Gastrocnemius medialis (tissue), 4 donors: Measurements from ENCODE around the gene PECR. TPM values are rescaled to one million over a fixed set of nuclear protein-coding genes. Genes with fewer than 3 reads are reported as not detected.
A peak's percentile ranks its signal among the peaks of the same experiment; 100 is the strongest.
"Not testable (repeated sequence)": the region's sequence is repeated elsewhere in the genome, so short reads cannot be mapped to it uniquely, and the experiment has no call there.

ENCODE experiments used
- ATAC-seq, 2 donors: fragments of 150-250 bp; one replicate each; pipeline ENCODE4 v1.9.1; 2016
- DNase-seq, 2 donors: peaks; one replicate each; pipeline ENCODE4 v3.0.0-alpha.2; 2019
- H3K27ac ChIP-seq, 4 donors: fragments of 200-600 bp; sonication (generic); 1 replicate in 1 of 4; 2 replicates in 3 of 4; pipeline ENCODE4 v1.5.1; 2016 to 2018; ENCODE audit warnings: mild to moderate bottlenecking in 2 of 4, moderate library complexity in 1 of 4
- H3K27me3 ChIP-seq, 3 donors: fragments of 200-600 bp; sonication (generic) in 2 of 3; 1 replicate in 1 of 3; 2 replicates in 2 of 3; pipeline versions ENCODE4 v1.5.1 to v1.6.0; 2016 to 2019; ENCODE audit warnings: mild to moderate bottlenecking in 1 of 3, moderate library complexity in 1 of 3
- H3K36me3 ChIP-seq, 2 donors: fragments of 200-600 bp; sonication (generic) in 1 of 2; one replicate each; pipeline ENCODE4 v1.5.1; 2017 to 2018
- H3K4me1 ChIP-seq, 2 donors: fragments of 200-600 bp; sonication (generic) in 1 of 2; one replicate each; pipeline ENCODE4 v1.5.1; 2016 to 2017; ENCODE audit warnings: mild to moderate bottlenecking in 2 of 2
- H3K4me3 ChIP-seq, 4 donors: fragments of 200-600 bp; sonication (generic) in 3 of 4; 1 replicate in 1 of 4; 2 replicates in 3 of 4; pipeline ENCODE4 v1.5.1; 2016 to 2019; ENCODE audit warnings: mild to moderate bottlenecking in 2 of 4
- H3K9me3 ChIP-seq, 3 donors: fragments of 200-600 bp; sonication (generic) in 2 of 3; 1 replicate in 1 of 3; 2 replicates in 2 of 3; pipeline ENCODE4 v1.5.1; 2016 to 2019
- POLR2A ChIP-seq, 2 donors: fragments of 450-650 bp; IDR thresholded peaks; one replicate each; pipeline ENCODE4 v1.6.1; 2017; ENCODE audit warnings: antibody characterized with exemption in 2 of 2, mild to moderate bottlenecking in 2 of 2, moderate library complexity in 2 of 2
- in situ Hi-C, 4 donors: fragments of 200-750 bp; cut with MboI; loops; one replicate each; pipeline versions ENCODE4 v1.15.0 to v1.8.0; 2017; ENCODE audit warnings: low sequenced_read_pairs in 4 of 4
- intact Hi-C: fragments of 100-400 bp; cut with DNase I; formaldehyde crosslinking; loops from one replicate; pipeline ENCODE4 v1.15.1; 2023; ENCODE audit warnings: low total_unique reads
- total RNA-seq, 4 donors: library from RNA; depleted of rRNA; stranded (reverse); fragments of >200 nt; gene quantifications; one replicate each; pipeline versions ENCODE4 v1.1.0 to v1.2.3, GENCODE V29; 2016
- TF ChIP-seq, protein P1 (sequence below), 5 experiments: fragments of 450-650 bp in 3 of 5; fragments of 200-600 bp in 2 of 5; sonication (generic) in 2 of 5; IDR thresholded peaks in 4 of 5; conservative IDR thresholded peaks in 1 of 5; 1 replicate in 4 of 5; 2 replicates in 1 of 5; pipeline ENCODE4 v1.5.1; 2016 to 2019; ENCODE audit warnings: antibody characterized with exemption in 5 of 5, mild to moderate bottlenecking in 3 of 5, moderate library complexity in 3 of 5

The PECR gene
- total RNA-seq, 4 donors from 2014 or later: 0.42 to 7.5 (median 1.5) TPM

DNA sequence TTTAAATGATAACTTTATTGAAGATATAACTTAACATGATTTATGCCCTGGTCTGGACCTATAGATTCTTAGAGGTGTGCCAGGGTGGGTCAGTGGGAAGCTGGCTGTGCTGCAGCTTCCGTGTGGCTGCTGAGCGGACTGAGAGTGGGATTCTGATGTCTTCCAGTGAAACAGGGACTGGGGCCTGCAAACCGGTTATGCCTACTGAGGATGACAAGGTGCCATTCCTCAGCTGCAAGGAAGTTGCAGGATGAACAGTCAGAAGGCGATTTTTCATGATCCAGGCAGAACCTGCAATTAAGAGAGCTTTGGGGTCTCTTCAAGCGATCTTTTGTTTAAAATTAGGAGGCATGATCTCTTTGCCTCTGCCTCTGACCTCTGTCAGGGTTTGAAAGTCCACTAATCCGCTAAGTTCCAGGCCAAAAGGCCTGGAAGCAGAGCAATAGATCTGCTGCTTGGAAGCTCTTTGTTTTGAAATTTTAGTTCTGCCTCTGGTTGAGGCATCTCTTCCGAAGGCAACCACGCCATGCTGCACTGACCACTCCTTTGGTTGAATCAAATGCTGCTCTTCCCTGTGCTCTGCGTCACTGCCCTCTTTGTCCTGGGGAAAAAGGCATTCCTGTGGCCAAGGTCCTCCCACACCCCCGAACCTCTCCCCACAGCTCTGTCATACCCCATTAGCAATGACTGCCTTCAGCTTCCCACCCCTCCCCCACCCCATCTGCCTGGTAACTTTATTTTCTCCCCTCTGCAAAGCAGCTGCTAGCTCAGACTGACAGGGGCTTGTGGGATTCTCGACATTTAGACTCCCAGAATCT lies 2.1 kb upstream of the PECR start:
- H3K27ac ChIP-seq: no peak overlapping the region
- TF ChIP-seq, protein P1, sequence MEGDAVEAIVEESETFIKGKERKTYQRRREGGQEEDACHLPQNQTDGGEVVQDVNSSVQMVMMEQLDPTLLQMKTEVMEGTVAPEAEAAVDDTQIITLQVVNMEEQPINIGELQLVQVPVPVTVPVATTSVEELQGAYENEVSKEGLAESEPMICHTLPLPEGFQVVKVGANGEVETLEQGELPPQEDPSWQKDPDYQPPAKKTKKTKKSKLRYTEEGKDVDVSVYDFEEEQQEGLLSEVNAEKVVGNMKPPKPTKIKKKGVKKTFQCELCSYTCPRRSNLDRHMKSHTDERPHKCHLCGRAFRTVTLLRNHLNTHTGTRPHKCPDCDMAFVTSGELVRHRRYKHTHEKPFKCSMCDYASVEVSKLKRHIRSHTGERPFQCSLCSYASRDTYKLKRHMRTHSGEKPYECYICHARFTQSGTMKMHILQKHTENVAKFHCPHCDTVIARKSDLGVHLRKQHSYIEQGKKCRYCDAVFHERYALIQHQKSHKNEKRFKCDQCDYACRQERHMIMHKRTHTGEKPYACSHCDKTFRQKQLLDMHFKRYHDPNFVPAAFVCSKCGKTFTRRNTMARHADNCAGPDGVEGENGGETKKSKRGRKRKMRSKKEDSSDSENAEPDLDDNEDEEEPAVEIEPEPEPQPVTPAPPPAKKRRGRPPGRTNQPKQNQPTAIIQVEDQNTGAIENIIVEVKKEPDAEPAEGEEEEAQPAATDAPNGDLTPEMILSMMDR (IDR thresholded peaks at IDR 0.05 in 4 of 5, conservative IDR thresholded peaks at IDR 0.05 in 1 of 5): no peak
- TF ChIP-seq POLR2A (IDR thresholded peaks at IDR 0.05): no peak
- no peak overlapping the region for H3K4me3 ChIP-seq
- no peak for ATAC-seq
- in situ Hi-C loops (no loop called here), intact Hi-C loops (loop anchor here (2.0 kb wide), 1 partner anchor 31 kb away; no protein-coding TSS in a partner anchor)
- peaks cover 9 to 17% of the 10 kb centered on the region in 2 donors for H3K4me1 ChIP-seq
- no peaks in the 10 kb centered on the region for H3K27me3 ChIP-seq
- H3K9me3 ChIP-seq: no peaks in the 10 kb centered on the region
- no peaks in the 10 kb centered on the region for H3K36me3 ChIP-seq
- no peak for DNase-seq

DNA sequence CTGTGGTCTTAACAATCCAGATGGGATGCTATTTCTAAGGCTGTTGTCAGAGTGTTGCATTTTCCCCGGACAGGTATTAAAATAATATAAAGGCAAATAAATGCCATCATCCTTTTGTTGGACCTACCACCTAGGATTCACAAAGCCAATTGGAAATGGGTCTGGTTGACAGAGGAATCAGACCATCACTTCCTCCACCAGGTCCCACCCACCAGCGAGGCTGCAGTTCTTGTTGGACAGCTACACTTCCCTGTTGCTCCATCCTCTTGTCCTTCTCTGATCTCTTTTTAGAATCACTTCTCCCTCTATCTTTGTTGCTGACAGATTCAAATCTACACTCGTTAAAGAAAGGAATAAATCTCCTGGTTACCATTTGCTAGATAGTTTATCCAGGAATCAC lies 1.2 kb upstream of the PECR start:
- Histone ChIP-seq H3K27ac (no peak overlapping the region), H3K4me3 (no peak overlapping the region), H3K4me1 (peaks cover 9 to 17% of the 10 kb centered on the region in 2 donors), H3K36me3 (no peaks in the 10 kb centered on the region), H3K9me3 (no peaks in the 10 kb centered on the region), H3K27me3 (no peaks in the 10 kb centered on the region)
- DNase-seq (no peak), ATAC-seq (no peak)
- TF ChIP-seq POLR2A (IDR thresholded peaks at IDR 0.05): no peak
- TF ChIP-seq, protein P1 (IDR thresholded peaks at IDR 0.05 in 4 of 5, conservative IDR thresholded peaks at IDR 0.05 in 1 of 5): no peak
- in situ Hi-C loops: no loop called here
- intact Hi-C loops: loop anchor here (2.0 kb wide), 1 partner anchor 32 kb away; no protein-coding TSS in a partner anchor

DNA sequence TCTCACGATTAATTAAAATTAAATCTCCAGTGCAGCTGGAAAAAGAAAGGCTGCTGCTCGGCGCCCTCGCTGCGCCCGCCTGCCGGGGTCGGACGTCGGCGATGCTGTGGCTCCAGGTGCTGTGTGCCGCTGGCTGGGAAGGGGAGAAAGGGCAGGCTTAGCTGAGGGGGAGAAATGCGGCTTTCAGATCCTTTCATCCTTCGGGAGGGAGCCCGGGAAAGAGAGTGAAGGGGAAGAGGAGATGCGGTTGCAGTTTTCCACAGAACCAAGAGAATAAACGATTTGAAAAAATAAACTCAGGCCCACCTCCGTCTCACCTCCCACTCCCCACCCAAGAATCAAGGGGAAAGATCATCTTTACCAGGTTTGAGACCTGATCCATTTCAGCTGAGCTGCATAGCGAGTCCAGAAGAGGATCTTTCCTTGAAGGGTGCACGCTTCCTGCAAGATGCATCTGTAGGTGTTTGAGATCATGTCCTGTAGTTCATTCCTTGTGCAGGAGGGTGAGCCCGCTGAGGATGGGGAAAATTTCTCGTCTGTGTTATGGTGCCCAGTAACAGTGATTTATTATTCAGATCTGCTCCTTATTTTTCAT lies 605 bp upstream of the PECR start:
- DNase-seq: no peak
- H3K36me3 ChIP-seq: no peaks in the 10 kb centered on the region
- intact Hi-C loops (loop anchor here (2.0 kb wide), 1 partner anchor 33 kb away; no protein-coding TSS in a partner anchor), in situ Hi-C loops (no loop called here)
- TF ChIP-seq, protein P1 (IDR thresholded peaks at IDR 0.05 in 4 of 5, conservative IDR thresholded peaks at IDR 0.05 in 1 of 5): no peak
- no peak for TF ChIP-seq POLR2A (IDR thresholded peaks at IDR 0.05)
- peaks cover 9 to 17% of the 10 kb centered on the region in 2 donors for H3K4me1 ChIP-seq
- peak; percentile 19 to 26 for ATAC-seq
- H3K9me3 ChIP-seq: no peaks in the 10 kb centered on the region
- H3K4me3 ChIP-seq: peak overlapping the region; percentile 63 to 74 (median 66)
- no peaks in the 10 kb centered on the region for H3K27me3 ChIP-seq
- H3K27ac ChIP-seq: no peak overlapping the region

DNA sequence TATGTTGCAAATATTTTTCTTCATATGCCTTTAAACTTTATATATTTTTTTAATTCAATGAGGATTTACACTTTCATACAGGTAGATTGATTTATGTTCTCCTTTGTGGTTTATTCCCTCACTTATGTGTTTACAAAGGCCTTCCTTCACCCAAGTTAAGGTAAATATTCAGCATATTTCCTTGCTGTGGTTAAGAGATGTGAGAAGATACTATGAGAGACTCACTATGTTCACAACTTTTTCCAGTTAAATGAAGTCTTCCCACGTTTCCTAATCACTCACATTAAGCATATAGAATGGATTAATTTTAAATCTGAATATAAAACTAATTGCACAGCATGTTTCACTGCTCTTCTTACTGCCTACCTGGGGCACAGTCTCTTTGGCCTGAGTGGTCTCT lies 597 bp downstream of the PECR start:
- Histone ChIP-seq H3K36me3 (no peaks in the 10 kb centered on the region), H3K27ac (peak overlapping the region in 2 of 4 donors; percentile 37 to 44), H3K4me1 (peaks cover 9 to 17% of the 10 kb centered on the region in 2 donors), H3K4me3 (peak overlapping the region; percentile 63 to 74 (median 66)), H3K27me3 (no peaks in the 10 kb centered on the region), H3K9me3 (no peaks in the 10 kb centered on the region)
- TF ChIP-seq, protein P1 (IDR thresholded peaks at IDR 0.05 in 4 of 5, conservative IDR thresholded peaks at IDR 0.05 in 1 of 5): no peak
- no peak for TF ChIP-seq POLR2A (IDR thresholded peaks at IDR 0.05)
- intact Hi-C loops (no loop called here), in situ Hi-C loops (no loop called here)
- no peak for DNase-seq
- no peak for ATAC-seq

DNA sequence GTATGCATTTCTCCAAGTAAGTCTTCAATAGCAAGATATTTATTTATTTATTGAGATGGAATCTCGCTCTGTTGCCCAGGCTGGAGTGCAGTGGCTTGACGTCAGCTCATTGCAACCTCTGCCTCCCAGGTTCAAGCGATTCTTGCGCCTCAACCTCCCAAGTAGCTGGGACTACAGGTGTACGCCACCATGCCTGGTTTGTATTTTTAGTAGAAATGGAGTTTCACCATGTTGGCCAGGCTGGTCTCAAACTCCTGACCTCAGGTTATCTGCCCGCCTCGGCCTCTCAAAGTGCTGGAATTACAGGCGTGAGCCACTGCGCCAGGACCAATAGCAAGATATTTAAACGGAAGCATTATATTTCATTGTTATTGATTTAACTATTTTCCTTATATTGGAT lies 1.6 kb downstream of the PECR start:
- H3K27ac ChIP-seq, intact Hi-C loops, DNase-seq, ATAC-seq, H3K36me3 ChIP-seq, in situ Hi-C loops, H3K9me3 ChIP-seq, H3K4me3 ChIP-seq, H3K27me3 ChIP-seq: not testable (repeated sequence)
- peaks cover 9 to 17% of the 10 kb centered on the region in 2 donors for H3K4me1 ChIP-seq
